DND-41 (cell line): ENCODE measurements around the gene ZBTB14.

ENCODE experiments used
- EZH2 ChIP-seq: IDR thresholded peaks from 3 replicates; pipeline ENCODE4 v1.6.1; 2012; ENCODE audit warnings: borderline replicate concordance, low read depth, mild to moderate bottlenecking, moderate library complexity, low read length, inconsistent platforms; ENCODE audit not compliant: severe bottlenecking
- TF ChIP-seq, protein P1 (sequence below): IDR thresholded peaks from 2 replicates; pipeline ENCODE4 v1.5.1; 2012; ENCODE audit warnings: borderline replicate concordance, low read length, moderate library complexity, mild to moderate bottlenecking; ENCODE audit not compliant: poor library complexity, severe bottlenecking; ENCODE audit errors: extremely low read depth

DNA sequence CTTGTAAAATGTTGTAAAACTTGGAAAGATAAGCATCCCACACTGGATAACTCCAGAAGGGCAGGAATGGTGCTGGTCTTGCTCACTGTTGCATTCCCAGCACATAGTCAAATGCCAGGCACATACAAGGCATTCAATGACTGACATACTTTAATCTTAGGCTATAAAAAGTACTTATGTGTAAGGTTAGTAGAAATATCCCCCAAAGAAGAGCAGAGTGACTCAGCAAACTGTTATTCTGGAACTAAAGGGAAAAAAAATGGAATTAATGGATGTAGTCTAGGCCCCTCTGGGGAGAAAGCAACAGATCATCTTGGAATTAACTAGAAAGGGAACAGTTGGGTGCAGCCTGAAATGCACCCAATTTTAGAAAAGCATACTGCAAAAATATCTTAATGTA is 9.0 kb downstream of the ZBTB14 start:
- TF ChIP-seq EZH2, result no peak
- TF ChIP-seq, protein P1, sequence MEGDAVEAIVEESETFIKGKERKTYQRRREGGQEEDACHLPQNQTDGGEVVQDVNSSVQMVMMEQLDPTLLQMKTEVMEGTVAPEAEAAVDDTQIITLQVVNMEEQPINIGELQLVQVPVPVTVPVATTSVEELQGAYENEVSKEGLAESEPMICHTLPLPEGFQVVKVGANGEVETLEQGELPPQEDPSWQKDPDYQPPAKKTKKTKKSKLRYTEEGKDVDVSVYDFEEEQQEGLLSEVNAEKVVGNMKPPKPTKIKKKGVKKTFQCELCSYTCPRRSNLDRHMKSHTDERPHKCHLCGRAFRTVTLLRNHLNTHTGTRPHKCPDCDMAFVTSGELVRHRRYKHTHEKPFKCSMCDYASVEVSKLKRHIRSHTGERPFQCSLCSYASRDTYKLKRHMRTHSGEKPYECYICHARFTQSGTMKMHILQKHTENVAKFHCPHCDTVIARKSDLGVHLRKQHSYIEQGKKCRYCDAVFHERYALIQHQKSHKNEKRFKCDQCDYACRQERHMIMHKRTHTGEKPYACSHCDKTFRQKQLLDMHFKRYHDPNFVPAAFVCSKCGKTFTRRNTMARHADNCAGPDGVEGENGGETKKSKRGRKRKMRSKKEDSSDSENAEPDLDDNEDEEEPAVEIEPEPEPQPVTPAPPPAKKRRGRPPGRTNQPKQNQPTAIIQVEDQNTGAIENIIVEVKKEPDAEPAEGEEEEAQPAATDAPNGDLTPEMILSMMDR, result no peak
